ENCODE results near the gene ZBTB46.

Gene ZBTB46

GRCh38 chr20:63775096-63775978, 55.7 kb downstream of the ZBTB46 start:
- H3K27ac ChIP-seq = no peak overlapping the region
- TF ChIP-seq, protein P1, sequence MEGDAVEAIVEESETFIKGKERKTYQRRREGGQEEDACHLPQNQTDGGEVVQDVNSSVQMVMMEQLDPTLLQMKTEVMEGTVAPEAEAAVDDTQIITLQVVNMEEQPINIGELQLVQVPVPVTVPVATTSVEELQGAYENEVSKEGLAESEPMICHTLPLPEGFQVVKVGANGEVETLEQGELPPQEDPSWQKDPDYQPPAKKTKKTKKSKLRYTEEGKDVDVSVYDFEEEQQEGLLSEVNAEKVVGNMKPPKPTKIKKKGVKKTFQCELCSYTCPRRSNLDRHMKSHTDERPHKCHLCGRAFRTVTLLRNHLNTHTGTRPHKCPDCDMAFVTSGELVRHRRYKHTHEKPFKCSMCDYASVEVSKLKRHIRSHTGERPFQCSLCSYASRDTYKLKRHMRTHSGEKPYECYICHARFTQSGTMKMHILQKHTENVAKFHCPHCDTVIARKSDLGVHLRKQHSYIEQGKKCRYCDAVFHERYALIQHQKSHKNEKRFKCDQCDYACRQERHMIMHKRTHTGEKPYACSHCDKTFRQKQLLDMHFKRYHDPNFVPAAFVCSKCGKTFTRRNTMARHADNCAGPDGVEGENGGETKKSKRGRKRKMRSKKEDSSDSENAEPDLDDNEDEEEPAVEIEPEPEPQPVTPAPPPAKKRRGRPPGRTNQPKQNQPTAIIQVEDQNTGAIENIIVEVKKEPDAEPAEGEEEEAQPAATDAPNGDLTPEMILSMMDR (conservative IDR thresholded peaks at IDR 0.05; ENCODE audit: low read depth) = peak; percentile 81
- no peak for DNase-seq (ENCODE audit: low spot score)
- CTCF ChIA-PET = interaction anchor here (0.6 to 1.7 kb wide), 11 partner anchors 11 to 250 kb away, joined by 3 to 12 read pairs (median 3); no protein-coding TSS in a partner anchor
- POLR2A ChIA-PET (ENCODE audit: low non-redundant PET) = no interaction called here

DNA sequence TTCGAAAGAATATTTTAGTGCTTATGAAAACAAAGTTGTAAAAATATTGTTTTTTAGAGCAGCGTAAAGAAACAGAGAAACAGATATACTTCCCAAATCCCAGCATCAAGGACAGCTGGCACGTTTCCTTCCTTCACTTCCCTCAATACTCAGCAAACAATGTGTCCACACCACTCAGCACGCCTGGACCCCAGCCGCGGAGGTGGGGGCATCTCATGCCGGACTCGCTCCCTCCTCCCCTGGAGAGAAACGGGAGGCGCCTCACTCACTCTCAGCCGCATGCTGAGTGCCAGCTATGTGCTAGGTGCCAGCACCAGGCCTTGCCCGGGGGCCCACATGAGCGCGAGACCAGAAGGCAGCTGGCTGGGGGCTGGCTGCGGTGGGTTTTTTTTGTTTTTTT, 56.8 kb downstream of the ZBTB46 start:
- POLR2A ChIA-PET (ENCODE audit: low non-redundant PET) = no interaction called here
- CTCF ChIA-PET = interaction anchor here (0.5 to 2.7 kb wide), 9 partner anchors 12 to 239 kb away, joined by 3 to 16 read pairs (median 4); no protein-coding TSS in a partner anchor
- DNase-seq (ENCODE audit: low spot score) = no peak
- TF ChIP-seq, protein P1 (conservative IDR thresholded peaks at IDR 0.05; ENCODE audit: low read depth) = no peak
- no peak overlapping the region for H3K27ac ChIP-seq

DNA sequence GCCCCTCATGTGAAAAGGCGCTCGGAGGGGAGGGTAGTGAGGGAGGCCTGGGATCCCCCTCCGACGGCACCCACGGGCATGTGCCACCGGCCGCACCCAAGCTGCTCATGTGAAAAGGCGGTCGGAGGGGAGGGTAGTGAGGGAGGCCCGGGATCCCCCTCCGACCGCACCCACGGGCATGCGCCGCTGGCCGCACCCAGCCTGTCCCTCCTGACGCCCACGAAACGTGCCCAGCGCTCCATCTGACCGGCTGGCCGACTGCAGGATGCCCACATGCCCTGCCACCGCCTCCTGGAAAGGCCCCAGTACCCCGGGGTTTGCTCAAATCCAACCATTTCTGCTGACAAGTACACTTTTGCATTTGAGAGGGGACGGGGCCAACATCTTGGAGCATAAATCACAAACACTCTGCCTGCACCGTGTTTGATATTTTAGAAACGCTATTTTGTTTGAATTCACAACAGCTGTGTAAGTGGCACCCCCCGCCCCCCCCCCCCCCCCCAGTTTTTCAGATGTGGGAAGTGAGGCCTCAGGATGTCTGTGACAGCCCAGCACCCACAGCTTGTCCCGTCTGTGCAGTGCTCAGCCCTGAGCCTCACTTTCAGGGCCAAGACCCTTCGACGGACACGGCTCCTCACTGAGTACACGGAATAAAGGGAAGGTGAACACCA, 57.4 kb downstream of the ZBTB46 start:
- no peak for DNase-seq (ENCODE audit: low spot score)
- TF ChIP-seq, protein P1 (conservative IDR thresholded peaks at IDR 0.05; ENCODE audit: low read depth) = no peak
- H3K27ac ChIP-seq = no peak overlapping the region
- POLR2A ChIA-PET (ENCODE audit: low non-redundant PET) = interaction anchor here (0.7 kb wide), 1 partner anchor 31 kb away, joined by 7 read pairs; no protein-coding TSS in a partner anchor
- CTCF ChIA-PET = interaction anchor here (0.5 to 2.7 kb wide), 5 partner anchors 13 to 240 kb away, joined by 3 to 16 read pairs (median 5); no protein-coding TSS in a partner anchor

GRCh38 chr20:63772781-63773518, 58.1 kb downstream of the ZBTB46 start:
- DNase-seq (ENCODE audit: low spot score) = no peak
- ChIA-PET CTCF (interaction anchor here (1.0 to 2.7 kb wide), 3 partner anchors 14 to 48 kb away, joined by 3 to 16 read pairs (median 5); no protein-coding TSS in a partner anchor), POLR2A (ENCODE audit: low non-redundant PET) (interaction anchor here (0.7 kb wide), 1 partner anchor 30 kb away, joined by 7 read pairs; no protein-coding TSS in a partner anchor)
- no peak overlapping the region for H3K27ac ChIP-seq
- TF ChIP-seq, protein P1 (conservative IDR thresholded peaks at IDR 0.05; ENCODE audit: low read depth) = no peak

- ChIA-PET CTCF (no interaction called here), POLR2A (ENCODE audit: low non-redundant PET) (no interaction called here)
- no peak overlapping the region for H3K27ac ChIP-seq
- DNase-seq (ENCODE audit: low spot score) = no peak
- TF ChIP-seq, protein P1 (conservative IDR thresholded peaks at IDR 0.05; ENCODE audit: low read depth) = no peak
Observed at GRCh38 chr20:63771046-63771707, 59.9 kb downstream of the ZBTB46 start.

Data from RWPE1 (cell line).